GM19467 (cell line): ENCODE data around the gene FBN3.
"Not testable (repeated sequence)": the region's sequence is repeated elsewhere in the genome, so short reads cannot be mapped to it uniquely, and the experiment has no call there.

ENCODE experiments used
- ATAC-seq: cut with Tn5 transposase; IDR thresholded peaks from one replicate; pipeline ENCODE4 v1.9.1; 2021; ENCODE audit warnings: mild to moderate bottlenecking, moderate library complexity; ENCODE audit not compliant: unreplicated experiment

Gene FBN3

DNA sequence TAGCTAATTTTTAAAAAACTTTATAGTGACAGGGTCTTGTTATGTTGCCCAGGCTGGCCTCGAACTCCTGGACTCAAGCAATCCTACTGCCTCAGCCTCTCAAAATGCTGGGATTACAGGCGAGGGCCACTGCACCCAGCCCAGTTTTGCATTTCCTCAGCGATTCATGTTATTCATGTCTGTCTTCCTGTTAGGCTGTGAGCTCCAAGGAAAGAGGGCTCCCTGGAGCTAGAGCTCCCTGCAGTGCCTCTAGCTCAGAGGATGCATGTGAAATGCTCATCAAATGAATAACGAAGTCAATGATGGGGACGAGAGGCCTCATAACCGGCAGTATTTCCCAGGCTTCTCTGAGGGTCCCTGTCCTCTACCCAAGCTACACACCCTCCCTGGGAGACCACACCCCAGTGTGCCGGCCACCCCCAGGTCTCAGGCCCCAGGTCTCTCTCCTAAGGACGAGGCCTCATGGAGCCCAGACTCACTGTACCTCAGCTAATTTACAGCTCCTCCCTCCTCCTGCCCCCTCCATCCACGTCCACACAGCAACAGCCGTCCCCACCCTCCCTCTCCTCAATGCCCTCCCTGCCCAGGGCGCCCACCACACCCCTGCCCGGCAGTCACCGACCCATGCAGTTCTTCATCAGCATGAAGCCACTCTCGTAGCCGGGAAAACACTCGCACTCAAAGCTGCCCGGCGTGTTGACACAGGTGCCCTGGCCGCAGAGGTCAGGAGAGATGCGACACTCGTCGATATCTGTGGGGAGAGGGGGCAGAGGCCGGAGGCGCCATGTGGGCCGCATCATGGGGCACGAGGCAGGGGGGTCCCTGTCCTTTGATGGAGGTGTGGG lies 28.5 kb downstream of the FBN3 start:
- ATAC-seq: no peak

DNA sequence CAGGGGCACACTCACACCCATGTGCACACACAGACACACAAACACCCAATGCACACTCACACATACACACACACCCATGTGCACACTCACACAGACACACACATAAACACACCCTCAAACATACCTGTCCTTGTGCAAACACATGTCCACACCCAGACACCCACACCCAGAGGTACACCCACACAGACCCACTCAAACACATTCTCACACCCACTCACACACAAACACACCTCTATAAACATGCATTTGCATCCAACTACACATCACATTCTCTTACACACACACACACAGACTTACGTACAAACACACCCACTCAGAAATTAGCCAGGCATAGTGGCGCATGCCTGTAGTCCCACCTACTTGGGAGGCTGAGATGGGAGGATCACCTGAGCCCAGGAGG lies 31.4 kb downstream of the FBN3 start:
- no peak for ATAC-seq

DNA sequence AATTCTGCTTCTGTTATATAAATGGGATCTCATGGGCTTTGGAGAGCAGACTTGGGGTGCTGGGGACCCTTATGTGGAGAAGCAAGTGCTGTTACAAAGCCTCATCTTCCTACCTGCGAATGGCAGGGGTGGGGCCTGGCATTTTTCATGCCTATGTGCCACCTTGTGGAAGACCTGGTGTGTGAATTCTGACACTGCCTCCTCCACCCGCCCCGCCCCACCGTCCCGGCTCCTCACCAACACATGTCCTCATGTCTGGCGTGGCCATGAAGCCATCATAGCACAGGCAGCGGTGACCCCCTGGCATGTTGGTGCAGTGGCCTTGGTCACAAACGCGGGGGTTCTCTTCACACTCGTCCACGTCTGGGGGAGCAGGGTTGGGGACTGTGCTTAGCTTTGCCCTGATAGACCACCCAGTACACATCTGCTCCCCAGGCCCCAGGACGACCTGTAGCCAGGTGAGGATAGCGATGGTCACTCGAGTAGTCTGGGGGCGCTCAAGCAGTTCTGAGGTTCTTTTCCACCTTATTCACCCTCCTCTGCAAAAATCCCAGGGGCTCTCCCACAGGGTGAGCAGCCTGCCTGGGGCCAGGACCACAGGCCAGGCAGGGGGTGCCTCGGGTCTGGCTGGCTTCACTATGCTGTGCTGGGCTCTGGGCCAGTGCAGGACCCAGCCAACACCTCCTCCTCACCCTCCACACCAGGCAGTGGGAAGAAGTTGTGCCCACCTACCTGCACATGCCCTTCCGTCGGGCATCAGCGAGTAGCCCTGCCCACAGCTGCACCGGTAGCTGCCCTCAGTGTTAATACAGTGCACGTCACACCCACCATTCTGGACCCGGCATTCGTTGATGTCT lies 32.7 kb downstream of the FBN3 start:
- ATAC-seq: no peak

DNA sequence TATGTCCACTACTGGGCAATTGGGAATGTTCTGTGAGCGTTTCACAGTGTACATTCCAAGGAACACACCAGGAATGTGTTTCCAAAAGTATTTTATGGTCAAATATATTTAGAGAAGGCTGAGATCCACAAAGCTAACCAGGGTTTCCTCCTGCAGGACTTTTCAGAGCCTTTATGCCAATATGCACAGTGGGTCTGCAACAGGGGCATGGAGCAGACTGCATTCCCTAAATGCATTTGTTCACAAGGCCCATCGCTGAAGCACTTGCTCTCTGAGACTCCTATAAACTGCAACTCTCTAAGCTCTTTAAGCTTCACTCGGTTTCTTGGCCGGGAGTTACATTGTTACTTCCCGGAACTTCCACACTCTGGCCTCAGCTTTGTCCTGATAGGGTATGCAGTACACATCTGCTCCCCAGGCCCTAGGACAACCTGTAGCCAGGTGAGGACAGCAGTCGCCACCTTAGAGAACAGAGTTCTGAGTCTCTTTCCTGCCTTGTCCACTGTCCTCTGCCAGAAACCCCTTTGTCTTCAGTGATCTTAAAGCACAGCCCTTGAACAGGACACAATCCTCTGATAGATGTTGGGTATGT lies 33.5 kb downstream of the FBN3 start:
- no peak for ATAC-seq

GRCh38 chr19:8113017-8113416 lies 36.4 kb downstream of the FBN3 start:
- no peak for ATAC-seq

GRCh38 chr19:8111376-8111775 lies 38.0 kb downstream of the FBN3 start:
- ATAC-seq: no peak

DNA sequence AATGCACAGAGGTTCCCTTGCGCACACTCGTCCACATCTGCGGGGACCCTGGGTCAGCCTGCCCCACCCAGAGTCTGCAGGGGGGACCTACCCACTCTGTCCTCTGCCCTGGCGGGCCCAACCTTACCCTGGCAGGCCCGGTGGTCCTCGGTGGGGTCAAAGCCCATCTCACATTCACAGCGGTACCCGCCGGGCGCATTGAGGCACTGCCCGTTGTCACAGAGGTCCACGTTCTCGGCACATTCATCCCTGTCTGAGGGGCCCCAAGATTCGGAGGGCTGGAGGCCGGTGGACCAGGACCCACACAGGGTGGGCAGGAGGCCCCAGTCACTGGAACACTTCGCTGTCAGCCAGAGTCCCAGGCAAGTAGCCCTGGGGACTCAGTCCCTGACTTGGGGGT lies 38.5 kb downstream of the FBN3 start:
- no peak for ATAC-seq

- ATAC-seq: no peak
Measured at GRCh38 chr19:8109890-8110662, 39.3 kb downstream of the FBN3 start.

GRCh38 chr19:8109455-8109854 lies 39.9 kb downstream of the FBN3 start:
- ATAC-seq: no peak

DNA sequence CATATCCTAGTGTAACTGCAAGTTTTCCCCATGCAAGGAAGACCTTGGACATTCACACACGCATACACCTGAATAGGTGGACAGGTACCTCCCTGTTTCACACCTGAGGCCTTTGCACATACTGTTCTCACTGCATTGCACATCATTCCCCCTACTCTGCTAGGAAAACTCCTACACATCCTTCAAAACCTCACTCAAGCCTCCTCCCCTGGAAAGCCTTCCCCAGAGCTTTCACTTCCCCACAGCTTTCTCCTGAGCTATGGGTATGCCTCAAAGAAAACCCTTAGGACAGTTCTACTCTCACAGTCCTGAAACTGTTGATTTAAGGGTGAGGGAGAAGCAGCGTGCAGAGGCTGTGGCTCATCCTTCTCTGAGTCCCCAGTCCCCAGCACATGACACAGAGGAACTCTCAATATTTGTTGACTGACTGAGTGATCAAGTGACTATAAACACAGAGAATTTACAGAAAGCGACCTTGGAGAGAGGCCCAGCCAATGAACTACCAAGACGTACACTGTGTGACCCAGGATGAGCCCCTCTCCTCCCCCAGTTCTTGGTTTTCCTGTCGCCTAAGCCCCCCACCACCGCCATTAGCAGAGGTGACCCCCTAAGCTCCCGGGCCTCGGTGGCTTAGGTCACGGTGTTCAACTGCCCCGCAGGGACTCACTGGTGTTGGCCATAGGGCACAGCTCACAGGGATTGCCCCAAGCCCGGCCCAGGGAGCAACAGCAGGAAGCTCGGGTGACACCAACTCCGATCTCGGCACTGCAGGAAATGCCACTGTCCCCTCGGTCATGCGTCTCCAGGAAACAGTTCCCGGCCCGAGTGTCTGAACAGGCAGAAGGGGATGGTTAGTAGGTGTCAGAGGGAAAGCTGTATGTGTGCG lies 40.6 kb downstream of the FBN3 start:
- ATAC-seq: no peak

- ATAC-seq: no peak
Measured at GRCh38 chr19:8107301-8107903, 42.0 kb downstream of the FBN3 start.

GRCh38 chr19:8105471-8105870 lies 43.9 kb downstream of the FBN3 start:
- no peak for ATAC-seq

DNA sequence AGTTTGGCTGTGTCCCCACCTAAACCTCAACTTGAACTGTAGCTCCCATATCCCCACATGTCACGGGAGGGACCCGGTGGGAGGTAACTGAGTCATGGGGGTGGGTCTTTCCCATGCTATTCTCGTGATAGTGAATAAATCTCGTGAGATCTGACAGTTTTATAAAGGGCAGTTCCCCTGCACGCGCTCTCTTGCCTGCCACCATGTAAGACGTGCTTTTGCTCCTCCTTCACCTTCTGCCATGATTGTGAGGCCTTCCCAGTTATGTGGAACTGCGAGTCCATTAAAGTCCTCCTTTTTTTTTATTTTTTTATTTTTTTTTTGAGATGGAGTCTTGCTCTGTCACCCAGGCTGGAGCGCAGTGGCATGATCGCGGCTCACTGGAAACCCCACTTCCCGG lies 47.5 kb downstream of the FBN3 start:
- not testable (repeated sequence) for ATAC-seq

- no peak for ATAC-seq
Measured at GRCh38 chr19:8101311-8101710, 48.1 kb downstream of the FBN3 start.

DNA sequence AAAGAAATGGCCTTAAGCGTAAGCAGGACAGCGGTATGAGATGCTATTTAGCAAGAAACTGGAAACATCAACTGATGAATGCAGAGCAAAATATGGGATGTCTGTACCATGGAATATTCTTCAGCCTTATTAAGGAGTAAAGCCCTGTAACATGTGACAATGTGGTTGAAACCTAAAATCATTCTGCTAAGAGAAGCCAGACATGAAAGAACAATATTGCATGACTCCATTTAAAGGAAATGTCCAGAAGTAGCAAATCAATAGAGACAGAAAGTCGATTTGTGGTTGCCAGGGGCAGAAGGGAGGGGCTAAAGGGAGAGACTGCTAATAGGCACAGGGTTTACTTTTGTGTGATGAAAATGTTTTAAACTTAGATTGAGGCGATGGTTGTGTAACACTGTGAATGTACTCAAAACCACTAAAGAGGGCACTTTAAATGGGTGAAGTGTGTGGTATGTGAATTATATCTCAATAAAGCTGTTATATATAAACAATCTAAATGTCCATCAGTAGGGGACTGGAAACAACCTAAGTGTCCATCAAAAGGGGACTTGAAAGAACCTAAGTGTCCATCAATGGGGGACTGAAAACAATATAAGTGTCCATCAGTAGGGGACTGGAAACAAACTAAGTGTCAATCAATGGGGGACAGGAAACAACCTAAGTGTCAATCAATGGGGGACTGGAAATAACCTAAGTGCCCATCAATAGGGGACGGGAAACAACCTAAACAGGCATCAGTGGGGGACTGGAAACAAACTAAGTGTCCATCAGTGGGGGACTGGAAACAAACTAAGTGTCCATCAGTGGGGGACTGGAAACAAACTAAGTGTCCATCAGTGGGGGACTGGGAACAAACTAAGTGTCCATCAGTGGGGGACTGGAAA lies 51.5 kb downstream of the FBN3 start:
- ATAC-seq: no peak

DNA sequence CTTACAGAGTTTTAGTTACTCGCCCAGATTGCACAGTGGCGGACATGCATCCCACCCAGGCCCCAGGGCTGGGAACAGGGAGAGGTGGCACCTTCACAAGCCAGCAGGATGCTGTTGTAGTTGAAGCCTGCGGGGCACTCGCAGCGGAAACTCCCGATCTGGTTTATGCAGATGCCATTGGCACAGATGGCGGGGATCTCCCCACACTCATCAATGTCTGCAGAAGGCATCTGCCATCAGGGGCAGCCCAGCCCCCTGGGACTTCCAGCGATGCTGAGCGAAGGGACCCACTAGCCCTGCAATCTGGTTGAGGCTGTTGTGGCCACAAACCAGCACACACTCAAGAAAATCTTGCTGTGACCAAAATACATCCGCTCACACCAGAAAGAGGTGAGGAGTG lies 52.2 kb downstream of the FBN3 start:
- ATAC-seq: no peak

GRCh38 chr19:8096071-8096470 lies 53.3 kb downstream of the FBN3 start:
- ATAC-seq: no peak

DNA sequence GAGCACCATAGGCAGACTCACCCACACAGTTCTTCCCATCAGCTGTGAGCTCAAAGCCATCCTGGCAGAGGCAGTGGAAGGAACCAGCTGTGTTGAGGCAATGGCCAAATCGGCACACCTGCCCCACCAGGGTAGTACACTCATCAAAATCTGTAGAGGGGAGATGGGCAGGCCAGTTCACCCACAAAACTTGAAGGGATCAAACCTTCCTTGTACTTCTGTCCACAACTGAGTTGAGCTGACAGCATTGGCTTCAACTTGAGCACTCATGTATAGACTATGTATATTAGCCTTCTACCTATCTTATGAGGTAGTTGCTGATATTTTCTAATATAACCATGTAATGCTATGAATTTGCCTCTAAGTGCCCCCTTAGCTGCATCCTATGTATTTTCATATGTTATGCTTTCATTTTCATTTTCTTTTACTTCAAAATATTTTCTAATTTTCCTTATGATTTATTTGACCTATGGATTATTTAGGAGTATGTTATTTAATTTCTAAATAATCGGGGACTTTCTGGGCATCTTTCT lies 54.0 kb downstream of the FBN3 start:
- ATAC-seq: no peak
